HG03135 (cell line): ENCODE measurements around the gene GJC1.
"Not testable (repeated sequence)": the region's sequence is repeated elsewhere in the genome, so short reads cannot be mapped to it uniquely, and the experiment has no call there.

Experiments
- ATAC-seq: cut with Tn5 transposase; IDR thresholded peaks from one replicate; pipeline ENCODE4 v1.9.1; 2021; ENCODE audit warnings: mild to moderate bottlenecking, moderate library complexity; ENCODE audit not compliant: unreplicated experiment

Gene GJC1

DNA sequence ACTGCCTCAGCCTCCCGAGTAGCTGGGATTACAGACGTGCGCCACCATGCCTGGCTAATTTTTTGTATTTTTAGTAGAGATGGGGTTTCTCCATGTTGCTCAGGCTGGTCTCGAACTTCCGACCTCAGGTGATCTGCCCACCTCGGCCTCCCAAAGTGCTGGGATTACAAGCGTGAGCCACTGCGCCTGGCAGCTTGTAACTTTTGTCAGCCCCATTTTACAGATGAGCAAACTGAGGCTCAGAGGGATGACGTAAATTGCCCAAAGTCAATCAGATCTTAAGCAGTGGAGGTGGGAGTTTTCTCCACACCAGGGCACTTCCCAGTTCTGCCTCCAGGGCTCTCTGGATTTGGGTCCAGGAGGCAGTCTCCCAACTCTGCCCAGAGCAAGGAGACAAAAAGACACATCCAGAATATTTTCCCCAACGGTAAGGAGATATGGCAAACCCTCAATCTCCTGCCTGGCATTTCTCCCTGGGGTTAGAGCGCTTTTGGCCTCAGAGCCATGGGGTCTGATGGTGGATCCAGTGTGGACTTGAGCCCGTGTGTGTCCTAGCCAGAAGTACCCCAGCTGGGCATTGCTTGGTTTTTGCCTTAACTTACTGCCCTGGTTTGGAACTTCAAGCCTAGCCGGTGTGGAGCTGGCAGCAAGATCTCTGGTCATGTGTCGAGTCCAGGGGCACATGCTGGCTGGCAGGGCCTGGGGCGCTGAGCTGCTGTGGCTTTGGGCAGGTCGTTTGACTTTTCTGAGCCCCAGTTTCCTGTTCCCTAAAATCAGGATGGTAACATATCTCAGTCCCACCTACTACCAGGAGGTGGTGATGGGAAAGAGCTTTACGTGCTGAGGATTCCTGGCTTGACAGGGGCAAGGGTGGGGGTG, 67.9 kb downstream of the GJC1 start:
- ATAC-seq: no peak

DNA sequence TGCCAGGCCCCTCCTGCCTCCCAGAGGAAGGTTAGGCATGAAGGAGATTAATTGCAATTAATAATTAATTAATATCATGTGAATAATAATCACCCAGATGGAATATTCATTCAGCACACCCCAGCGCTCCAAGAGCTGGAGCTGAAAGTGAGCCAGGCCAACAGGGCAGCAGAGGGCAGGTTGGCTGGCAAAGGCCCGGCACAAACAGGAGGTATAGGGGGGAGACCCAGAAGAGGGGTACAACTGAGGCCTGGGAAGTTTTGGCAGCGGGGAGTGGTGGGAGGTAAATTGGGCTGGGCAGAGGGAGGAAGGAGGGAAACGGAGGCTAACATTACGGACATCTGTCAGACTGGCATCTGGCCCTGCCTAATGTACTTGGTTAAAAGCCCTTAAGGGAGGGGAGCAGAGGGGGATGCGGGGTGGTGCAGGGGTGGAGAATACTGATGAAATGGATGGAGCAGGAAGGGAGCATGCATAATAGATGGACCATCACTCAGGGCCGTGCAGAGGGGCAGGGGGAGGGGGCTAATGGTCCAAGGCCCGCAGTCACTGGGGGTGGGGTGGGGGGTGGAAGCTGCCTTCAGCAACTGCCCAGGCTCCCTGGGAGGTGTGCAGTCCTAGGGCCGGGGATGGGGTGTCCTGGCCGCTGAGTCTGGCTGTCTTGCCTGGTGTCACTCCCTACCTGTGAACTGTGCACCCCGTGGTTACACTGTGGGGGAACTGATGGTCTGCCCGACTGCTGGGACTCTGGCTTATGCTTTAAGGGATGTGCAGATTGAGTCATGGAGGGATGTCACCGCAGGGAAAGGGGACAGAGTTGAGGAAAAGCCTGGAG, 69.4 kb downstream of the GJC1 start:
- ATAC-seq: no peak

DNA sequence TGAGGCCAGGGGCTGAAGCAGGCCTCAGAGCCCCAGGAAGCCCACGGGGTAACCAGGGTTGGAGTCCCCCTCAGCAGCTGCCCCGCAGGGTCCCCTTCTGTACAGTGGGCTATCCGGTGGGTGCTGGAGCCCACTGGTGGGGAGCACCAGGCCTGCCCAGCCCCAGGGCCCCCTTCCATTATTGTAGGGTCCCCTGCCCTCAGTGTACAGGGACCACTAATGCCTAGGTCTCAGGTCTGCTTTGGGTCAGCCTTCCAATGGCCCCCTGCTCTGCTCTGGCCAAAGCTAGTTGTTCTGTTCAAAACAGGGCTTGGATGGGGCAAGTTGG, 70.2 kb downstream of the GJC1 start:
- ATAC-seq: no peak

DNA sequence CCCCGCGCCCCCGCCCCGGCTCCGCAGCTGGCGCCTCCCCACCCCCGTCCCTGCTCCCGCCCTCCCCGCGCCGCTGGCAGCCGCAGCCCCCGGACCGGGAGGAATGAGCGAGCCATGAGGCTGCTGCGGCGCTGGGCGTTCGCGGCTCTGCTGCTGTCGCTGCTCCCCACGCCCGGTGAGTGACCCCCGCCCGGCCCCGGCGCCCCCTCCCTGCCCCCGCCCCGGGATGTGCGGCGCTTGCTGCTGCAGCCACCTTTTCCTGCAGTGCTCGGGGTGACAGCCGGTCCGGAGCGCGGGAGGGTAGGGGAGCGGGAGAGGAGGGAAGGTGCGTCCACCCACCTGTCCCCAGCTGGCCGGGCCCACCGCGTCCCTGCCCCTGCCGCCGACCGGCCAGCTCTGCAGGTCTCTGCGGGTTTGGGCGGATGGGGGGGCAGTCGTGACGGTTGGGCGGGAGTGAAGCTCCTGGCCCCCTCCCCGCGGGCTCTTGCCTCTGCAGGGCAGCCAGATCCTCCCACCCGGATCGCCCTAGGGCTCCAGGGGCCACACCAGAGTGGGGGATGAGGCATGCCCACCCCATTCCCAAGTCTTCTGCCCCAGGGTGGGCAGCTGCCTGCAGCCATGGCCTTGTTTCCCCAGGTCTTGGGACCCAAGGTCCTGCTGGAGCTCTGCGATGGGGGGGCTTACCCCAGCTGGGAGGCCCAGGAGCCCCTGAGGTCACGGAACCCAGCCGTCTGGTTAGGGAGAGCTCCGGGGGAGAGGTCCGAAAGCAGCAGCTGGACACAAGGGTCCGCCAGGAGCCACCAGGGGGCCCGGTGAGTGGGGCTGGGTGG, 70.8 kb downstream of the GJC1 start:
- ATAC-seq: no peak

DNA sequence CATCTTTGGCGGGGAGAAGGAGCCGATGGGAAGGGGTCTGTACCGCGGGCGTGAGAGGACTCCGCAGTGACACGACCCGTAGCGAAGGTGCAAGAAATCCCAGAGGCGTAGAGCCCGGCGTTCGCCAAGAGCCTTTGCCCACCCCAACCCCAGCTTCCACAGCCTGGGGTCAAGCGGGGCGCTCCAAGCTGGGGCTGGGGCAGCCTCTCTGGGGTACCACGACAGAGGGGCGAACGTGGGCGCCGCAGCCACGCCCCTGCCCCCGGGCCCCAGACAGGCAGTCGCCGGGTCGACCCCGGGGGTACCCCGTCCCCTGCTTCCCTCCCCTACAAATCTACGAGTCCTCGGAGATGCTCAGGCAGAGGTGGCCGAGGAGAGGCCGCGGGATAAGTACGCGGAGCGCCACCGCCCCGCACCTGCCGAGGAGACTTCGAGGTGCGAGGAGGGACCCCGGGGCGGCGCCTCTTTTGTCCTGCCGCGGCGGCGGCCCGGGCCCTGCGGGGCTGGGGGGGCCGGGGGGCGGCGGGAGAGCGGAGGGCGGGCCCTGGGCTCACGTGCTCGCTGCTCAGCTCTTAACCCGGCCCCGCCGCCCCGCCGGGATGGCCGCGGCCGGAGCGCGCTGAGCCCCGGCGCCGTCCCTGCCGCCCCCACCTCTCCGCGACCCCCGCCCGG, 71.5 kb downstream of the GJC1 start, which contains the start of gene ADAM11:
Gene ADAM11, plus strand, starts transcription at position 575 of the 672 bp plus-strand sequence. CDS start 212 bp downstream, outside the sequence.
- no peak for ATAC-seq

DNA sequence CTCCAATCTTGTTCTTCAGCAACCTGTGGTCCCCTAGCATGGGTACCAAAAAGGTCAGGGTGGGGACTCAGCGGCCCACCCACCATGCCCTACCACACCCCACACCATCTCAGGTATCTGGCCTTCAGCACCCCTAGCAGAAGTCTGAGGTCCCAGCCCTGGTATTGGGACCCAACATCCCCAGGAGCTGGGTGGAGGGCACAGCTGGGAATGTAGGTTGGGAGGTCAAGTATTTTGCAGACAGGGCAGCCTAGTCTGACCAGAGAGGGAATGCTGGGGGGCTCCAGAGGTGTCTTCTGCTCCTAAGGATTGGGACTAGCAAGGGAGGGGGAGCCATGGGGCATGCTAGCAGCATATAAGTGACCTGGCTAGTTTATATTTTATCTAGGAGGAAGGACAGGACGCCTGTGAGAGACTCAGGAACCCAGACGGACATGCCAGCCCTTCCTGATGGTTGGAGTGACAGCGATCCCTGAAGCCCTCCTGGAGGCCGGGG, 72.1 kb downstream of the GJC1 start:
- ATAC-seq: no peak

DNA sequence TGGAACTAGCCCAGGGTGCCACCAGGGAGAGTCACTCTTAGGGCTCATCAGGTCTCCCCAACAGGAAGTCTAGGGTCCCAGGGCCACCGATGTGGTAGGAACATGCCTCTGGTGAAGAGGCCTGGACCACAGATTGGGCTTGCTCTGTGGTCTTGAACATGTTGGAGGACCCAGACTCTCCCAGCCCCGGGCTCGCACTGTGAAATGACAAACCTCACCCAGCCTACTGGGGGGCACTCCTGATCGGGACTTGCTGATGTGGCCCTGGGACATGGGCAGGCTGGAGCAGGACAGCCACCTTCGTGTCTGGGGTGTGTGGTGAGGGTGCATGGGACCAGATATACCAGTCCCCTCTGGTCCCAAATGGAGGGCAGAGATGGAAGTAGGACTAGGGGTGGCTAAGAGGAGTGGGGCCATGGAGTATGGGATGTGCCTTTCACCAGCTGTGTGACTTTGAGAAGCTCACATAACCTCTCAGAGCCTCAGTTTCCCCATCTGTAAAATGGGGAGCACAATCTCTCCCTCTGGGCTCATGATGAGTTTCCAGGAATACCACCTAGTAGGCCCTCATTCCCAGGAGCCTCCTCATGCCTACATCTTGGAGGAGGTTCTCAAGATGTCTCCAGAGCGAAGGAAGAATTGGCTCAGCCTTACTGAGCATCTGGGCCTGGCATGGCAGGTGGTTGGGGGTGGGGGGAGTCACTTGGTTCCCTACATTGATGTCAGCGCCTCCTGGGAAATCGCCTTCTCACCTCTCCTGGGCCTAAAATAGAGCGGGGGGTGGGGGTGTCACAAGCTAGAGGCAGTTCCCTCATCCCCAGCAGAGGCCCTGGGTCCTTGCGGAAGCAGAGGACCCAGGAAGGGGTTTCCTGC, 72.8 kb downstream of the GJC1 start:
- ATAC-seq: no peak

DNA sequence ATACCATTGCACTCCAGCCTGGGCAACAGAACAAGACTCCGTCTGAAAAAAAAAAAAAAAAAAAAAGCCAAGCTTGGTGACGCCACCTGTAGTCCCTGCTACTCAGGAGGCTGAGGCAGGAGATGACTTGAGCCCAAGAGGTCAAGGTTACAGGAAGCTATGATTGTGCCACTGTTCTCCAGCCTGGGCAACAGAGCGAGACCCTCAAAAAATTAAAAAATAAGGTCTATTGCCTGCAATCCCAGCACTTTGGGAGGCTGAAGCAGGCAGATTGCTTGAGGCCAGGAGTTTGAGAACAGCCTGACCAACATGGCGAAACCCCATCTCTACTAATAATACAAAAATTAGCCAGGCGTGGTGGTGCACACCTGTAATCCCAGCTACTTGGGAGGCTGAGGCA, 74.9 kb downstream of the GJC1 start:
- ATAC-seq: not testable (repeated sequence)

DNA sequence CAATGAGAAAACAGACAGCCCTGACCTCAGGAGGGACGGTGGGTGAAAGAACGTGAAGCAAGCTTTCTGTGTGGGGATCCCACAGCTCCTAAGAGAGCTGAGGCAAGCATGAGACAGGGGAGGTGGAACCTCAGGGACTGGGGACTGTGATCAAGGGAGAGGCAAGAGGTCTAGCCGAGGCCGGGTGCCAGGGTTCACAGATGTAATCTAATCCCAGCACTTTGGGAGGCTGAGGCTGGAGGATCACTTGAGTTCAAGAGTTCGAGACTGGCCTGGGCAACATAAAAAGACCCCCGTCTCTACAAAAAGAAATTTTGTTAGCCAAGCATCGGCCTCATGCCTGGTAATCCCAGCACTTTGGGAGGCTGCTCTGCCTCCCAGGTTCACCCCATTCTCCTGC, 75.8 kb downstream of the GJC1 start:
- no peak for ATAC-seq

DNA sequence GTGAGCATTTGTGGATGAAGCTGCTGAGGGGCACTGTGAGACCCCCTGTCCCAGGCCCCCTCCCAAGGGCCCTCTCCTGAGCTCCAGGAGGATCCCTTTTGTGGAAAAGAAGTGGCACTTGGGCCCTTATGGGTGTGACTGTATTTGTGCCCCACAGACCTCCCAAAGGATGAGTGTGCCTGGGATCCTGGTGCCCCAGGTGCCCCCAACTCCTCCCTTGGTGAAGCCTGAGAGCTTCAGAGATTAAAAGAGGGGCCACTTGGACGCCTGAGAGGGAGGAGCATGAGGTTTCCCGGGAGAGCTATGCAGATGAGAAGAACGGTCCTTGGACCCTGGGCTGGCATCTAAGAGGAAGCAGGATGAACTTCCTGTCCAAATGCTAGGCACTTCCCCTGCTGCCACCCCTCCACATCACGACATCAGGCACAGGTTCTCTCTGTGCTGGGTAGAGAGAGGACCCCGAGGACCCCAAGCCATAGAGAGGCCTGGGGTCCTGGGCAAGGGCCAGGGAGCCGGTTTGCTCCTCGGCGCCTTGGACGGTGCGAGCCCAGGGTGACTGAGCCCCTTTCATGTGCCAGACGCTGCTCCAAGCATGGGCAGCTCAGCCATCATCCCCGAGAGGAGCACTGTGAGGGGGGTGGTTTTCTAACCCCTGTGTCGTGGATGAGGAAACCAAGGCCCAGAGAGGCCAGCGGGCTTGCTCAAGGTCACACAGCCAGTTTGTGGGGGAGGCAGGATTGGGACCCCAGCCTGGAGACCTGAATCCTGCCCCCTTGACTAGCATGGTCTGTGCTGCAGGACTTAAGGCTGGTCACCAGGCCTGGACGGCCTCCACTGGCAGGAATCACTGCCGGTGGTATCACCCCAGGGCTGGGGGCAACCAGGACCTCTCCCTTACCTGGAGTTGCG, 76.9 kb downstream of the GJC1 start:
- ATAC-seq: no peak

DNA sequence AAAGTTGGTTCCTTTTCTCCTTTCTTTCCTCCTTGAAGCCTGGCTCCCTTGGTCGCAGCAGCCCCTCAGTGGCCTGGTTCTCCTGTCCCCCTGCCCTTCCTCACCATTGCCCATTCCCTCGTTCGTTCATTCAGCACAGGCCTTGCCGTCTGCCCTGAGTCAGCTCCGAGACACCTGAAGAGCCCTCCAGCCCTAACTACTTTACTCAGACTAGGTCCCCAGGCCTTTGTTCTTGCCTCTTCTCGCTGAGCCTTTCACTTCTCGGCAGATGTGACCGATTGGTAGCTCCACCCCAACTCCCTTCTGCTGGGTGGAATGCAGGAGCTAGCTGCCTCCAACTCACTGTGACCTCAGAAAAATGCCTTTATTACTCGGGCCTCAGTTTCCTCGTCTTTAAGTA, 78.3 kb downstream of the GJC1 start:
- ATAC-seq: no peak

DNA sequence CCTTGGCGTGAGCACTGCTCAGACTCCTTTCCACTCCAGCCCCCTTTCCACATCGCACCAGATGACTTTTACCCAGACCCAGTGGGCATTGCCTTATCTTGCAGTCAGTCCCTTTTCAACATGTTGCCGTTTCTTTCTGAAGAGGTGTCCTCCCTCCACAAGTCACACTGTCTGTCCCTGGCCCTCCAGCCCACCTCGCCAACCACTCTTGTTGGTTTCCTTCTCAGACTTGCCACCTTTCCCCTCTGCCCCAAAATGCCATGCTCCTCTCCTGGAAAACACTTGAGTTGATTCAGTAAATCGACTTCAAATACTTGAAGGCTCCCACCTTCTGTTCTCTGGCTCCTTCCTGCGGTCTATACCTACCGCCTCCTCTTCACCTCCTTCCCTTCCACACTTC, 78.8 kb downstream of the GJC1 start:
- no peak for ATAC-seq

DNA sequence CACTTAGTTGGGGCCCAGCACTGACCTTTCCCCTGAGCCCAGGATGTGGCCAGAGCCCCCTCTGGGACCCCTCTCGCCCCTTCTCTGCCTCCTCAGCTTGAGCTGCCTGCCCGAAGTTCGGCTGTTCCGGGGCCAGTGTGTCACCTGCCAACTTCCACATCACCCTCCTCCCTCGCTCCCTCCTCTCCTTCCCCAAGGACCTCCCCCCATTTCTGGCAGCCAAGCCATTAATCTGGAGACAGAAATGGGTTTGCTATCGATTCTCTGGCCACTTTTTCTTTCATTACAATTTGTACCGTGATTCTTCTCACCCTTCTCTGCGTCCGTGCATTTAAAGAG, 80.1 kb downstream of the GJC1 start:
- ATAC-seq: no peak

DNA sequence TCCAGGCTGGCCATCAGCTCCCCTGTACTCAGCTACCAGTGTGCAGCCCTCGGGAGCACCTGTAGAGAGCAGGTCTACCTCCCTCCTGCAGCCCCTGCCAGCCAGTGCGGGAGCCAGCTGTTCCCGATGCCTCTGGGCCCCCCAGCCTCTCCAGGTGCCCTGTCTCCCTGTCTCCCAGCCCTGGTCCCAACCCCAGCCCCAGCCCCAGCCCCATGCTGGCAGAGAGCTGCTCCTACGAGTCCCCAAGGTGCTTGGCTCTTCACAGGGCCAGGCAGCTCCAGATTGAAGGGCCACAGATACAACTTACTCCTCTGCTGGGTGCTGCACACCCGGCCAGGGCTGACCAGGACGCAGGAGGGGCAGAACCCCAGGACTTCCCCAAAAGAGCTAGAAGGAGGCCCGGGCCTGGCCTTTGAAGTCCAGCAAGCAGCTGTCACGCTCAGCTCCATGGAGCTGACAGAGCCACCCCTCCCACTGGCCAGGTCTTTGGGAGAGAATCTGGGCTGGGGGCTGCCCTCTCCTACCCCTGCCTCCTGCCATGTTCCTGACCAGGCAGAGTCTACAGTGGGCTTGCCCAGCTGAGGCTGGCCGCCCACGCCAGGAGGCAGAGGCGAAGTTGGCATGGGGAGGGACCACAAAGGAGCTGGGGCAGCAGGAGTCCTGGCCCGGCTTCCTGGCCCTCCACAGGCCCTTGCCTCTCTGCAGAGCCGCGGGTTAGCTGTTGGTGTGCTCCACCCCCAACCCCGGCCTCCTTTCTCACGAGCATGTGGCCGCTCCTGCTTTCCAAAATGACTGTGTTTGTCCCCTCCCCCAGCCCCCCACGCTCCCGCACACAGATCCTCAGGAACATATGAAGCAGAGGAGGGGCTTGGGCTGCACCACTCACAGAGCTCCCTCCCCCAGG, 80.8 kb downstream of the GJC1 start:
- no peak for ATAC-seq
